ENCODE data around the gene BLNK. TPM values are rescaled to one million over a fixed set of nuclear protein-coding genes. Genes with fewer than 3 reads are reported as not detected.

Gene BLNK
- total RNA-seq, 1 experiment from 2014 or later: 1.1 TPM

- H3K9me3 Mint-ChIP-seq (ENCODE audit: unreplicated experiment): no peaks in the 10 kb centered on the region
- H3K27me3 Mint-ChIP-seq (ENCODE audit: insufficient read depth, unreplicated experiment): no peaks in the 10 kb centered on the region
- POLR2A ChIA-PET: no interaction called here
- TF ChIP-seq, protein P1, sequence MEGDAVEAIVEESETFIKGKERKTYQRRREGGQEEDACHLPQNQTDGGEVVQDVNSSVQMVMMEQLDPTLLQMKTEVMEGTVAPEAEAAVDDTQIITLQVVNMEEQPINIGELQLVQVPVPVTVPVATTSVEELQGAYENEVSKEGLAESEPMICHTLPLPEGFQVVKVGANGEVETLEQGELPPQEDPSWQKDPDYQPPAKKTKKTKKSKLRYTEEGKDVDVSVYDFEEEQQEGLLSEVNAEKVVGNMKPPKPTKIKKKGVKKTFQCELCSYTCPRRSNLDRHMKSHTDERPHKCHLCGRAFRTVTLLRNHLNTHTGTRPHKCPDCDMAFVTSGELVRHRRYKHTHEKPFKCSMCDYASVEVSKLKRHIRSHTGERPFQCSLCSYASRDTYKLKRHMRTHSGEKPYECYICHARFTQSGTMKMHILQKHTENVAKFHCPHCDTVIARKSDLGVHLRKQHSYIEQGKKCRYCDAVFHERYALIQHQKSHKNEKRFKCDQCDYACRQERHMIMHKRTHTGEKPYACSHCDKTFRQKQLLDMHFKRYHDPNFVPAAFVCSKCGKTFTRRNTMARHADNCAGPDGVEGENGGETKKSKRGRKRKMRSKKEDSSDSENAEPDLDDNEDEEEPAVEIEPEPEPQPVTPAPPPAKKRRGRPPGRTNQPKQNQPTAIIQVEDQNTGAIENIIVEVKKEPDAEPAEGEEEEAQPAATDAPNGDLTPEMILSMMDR (IDR thresholded peaks at IDR 0.05; ENCODE audit: unreplicated experiment): no peak
- H3K36me3 Mint-ChIP-seq (ENCODE audit: insufficient read depth, unreplicated experiment): no peaks in the 10 kb centered on the region
- peaks cover 22% of the 10 kb centered on the region for H3K4me1 Mint-ChIP-seq (ENCODE audit: insufficient read depth, unreplicated experiment)
- no peak overlapping the region for H3K4me3 Mint-ChIP-seq (ENCODE audit: unreplicated experiment)
- no peak for DNase-seq (ENCODE audit: unreplicated experiment)
- CTCF ChIA-PET: no interaction called here
- no peak overlapping the region for H3K27ac Mint-ChIP-seq (ENCODE audit: low read depth, unreplicated experiment)
- BruUV-seq (replicated peaks): no TSS peak
- intact Hi-C loops (cut with micrococcal nuclease): no loop called here
Observed at GRCh38 chr10:96283351-96283750, 12.0 kb upstream of the BLNK start.

- intact Hi-C loops (cut with micrococcal nuclease): no loop called here
- no peaks in the 10 kb centered on the region for H3K36me3 Mint-ChIP-seq (ENCODE audit: insufficient read depth, unreplicated experiment)
- H3K4me1 Mint-ChIP-seq (ENCODE audit: insufficient read depth, unreplicated experiment): peaks cover 21% of the 10 kb centered on the region
- TF ChIP-seq, protein P1 (IDR thresholded peaks at IDR 0.05; ENCODE audit: unreplicated experiment): no peak
- no TSS peak for BruUV-seq (replicated peaks)
- H3K27ac Mint-ChIP-seq (ENCODE audit: low read depth, unreplicated experiment): no peak overlapping the region
- DNase-seq (ENCODE audit: unreplicated experiment): no peak
- CTCF ChIA-PET: interaction anchor here (0.5 to 1.3 kb wide), 4 partner anchors 19 to 235 kb away, joined by 3 to 9 read pairs (median 4); no protein-coding TSS in a partner anchor
- no peaks in the 10 kb centered on the region for H3K27me3 Mint-ChIP-seq (ENCODE audit: insufficient read depth, unreplicated experiment)
- POLR2A ChIA-PET: interaction anchor here (0.6 to 1.7 kb wide), 5 partner anchors 10 to 1122 kb away, joined by 3 to 10 read pairs (median 3); partner anchors contain the start of genes BLNK and CCNJ
- H3K9me3 Mint-ChIP-seq (ENCODE audit: unreplicated experiment): no peaks in the 10 kb centered on the region
- no peak overlapping the region for H3K4me3 Mint-ChIP-seq (ENCODE audit: unreplicated experiment)
Observed at GRCh38 chr10:96281444-96282029, 10.2 kb upstream of the BLNK start.

GRCh38 chr10:96280859-96281258 is 9.5 kb upstream of the BLNK start:
- ChIA-PET CTCF (interaction anchor here (1.1 to 1.3 kb wide), 2 partner anchors 19 to 52 kb away, joined by 3 to 9 read pairs; no protein-coding TSS in a partner anchor), POLR2A (interaction anchor here (0.8 to 1.7 kb wide), 3 partner anchors 10 to 237 kb away, joined by 3 to 10 read pairs (median 6); partner anchors contain the start of genes BLNK and CCNJ)
- TF ChIP-seq, protein P1 (IDR thresholded peaks at IDR 0.05; ENCODE audit: unreplicated experiment): no peak
- no TSS peak for BruUV-seq (replicated peaks)
- no peak overlapping the region for H3K27ac Mint-ChIP-seq (ENCODE audit: low read depth, unreplicated experiment)
- H3K9me3 Mint-ChIP-seq (ENCODE audit: unreplicated experiment): no peaks in the 10 kb centered on the region
- DNase-seq (ENCODE audit: unreplicated experiment): peak; percentile 73
- H3K27me3 Mint-ChIP-seq (ENCODE audit: insufficient read depth, unreplicated experiment): no peaks in the 10 kb centered on the region
- H3K4me3 Mint-ChIP-seq (ENCODE audit: unreplicated experiment): no peak overlapping the region
- H3K36me3 Mint-ChIP-seq (ENCODE audit: insufficient read depth, unreplicated experiment): no peaks in the 10 kb centered on the region
- intact Hi-C loops (cut with micrococcal nuclease): no loop called here
- peaks cover 28% of the 10 kb centered on the region for H3K4me1 Mint-ChIP-seq (ENCODE audit: insufficient read depth, unreplicated experiment)

GRCh38 chr10:96279191-96279641 is 7.8 kb upstream of the BLNK start:
- TF ChIP-seq, protein P1 (IDR thresholded peaks at IDR 0.05; ENCODE audit: unreplicated experiment): no peak
- Mint-ChIP-seq H3K27ac (ENCODE audit: low read depth, unreplicated experiment) (no peak overlapping the region), H3K4me3 (ENCODE audit: unreplicated experiment) (no peak overlapping the region), H3K9me3 (ENCODE audit: unreplicated experiment) (no peaks in the 10 kb centered on the region), H3K27me3 (ENCODE audit: insufficient read depth, unreplicated experiment) (no peaks in the 10 kb centered on the region), H3K36me3 (ENCODE audit: insufficient read depth, unreplicated experiment) (no peaks in the 10 kb centered on the region), H3K4me1 (ENCODE audit: insufficient read depth, unreplicated experiment) (peaks cover 32% of the 10 kb centered on the region)
- ChIA-PET CTCF (interaction anchor here (0.6 to 1.7 kb wide), 3 partner anchors 13 to 131 kb away, joined by 3 to 8 read pairs (median 4); no protein-coding TSS in a partner anchor), POLR2A (interaction anchor here (1.4 kb wide), 1 partner anchor 8 kb away, joined by 12 read pairs; the partner anchor contains the start of gene BLNK)
- BruUV-seq (replicated peaks): no TSS peak
- intact Hi-C loops (cut with micrococcal nuclease): no loop called here
- DNase-seq (ENCODE audit: unreplicated experiment): no peak

All from MCF 10A (cell line).